Right forelimb (tissue), 1 donor: Measurements from ENCODE around the gene FKBP1B.
A peak's percentile ranks its signal among the peaks of the same experiment; 100 is the strongest.
"Not testable (repeated sequence)": the region's sequence is repeated elsewhere in the genome, so short reads cannot be mapped to it uniquely, and the experiment has no call there.

Source experiments
- DNase-seq: peaks from one replicate; pipeline ENCODE4 v3.0.0-alpha.2; 2018

The FKBP1B gene

DNA sequence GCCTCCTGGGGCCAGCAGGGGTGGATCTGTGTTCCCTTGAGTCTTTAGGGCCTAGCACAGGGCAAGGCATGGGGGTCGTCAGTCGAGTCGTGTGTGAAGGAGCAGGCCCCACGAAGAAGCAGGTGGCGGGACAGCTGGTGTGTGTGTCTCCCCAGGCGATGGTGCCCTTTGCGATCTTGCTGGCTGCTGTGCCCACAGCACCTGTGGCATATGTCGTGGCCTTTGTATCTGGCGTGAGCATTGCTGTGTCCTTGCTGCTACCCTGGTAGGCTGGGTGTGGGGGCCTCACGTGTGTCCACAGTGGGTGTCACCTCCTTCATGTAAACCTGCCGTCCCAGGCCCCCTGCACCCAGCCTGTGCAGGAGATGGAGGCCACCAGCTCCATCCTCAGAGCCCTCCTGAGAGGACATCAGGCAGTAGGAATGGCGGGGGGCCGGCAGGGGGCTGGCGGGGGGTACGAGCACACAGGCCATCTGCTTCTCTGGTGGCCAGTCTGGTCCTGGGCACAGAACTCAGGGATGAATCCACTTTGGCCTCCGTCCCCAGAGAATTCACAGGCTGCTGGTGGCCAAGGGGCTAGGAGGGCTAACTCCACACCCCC is 26.5 kb upstream of the FKBP1B start:
- no peak for DNase-seq

DNA sequence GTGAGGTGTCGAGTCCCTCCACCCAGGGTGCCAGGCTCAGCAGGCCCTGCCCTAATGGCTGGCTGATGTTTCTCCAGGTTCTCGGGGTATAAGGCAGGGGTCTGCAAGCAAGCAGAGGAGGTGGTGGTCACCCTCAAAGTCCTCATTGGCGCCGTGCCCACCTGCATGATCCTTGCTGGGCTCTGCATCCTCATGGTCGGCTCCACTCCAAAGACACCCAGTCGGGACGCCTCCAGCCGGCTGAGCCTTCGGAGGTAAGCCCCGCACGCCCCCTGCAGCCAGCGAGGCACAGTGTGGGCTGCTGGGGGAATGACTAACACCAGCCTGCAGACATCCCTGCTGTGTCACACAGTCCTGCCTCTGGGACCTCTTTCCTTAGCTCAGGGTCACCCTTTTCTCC is 25.5 kb upstream of the FKBP1B start:
- no peak for DNase-seq

DNA sequence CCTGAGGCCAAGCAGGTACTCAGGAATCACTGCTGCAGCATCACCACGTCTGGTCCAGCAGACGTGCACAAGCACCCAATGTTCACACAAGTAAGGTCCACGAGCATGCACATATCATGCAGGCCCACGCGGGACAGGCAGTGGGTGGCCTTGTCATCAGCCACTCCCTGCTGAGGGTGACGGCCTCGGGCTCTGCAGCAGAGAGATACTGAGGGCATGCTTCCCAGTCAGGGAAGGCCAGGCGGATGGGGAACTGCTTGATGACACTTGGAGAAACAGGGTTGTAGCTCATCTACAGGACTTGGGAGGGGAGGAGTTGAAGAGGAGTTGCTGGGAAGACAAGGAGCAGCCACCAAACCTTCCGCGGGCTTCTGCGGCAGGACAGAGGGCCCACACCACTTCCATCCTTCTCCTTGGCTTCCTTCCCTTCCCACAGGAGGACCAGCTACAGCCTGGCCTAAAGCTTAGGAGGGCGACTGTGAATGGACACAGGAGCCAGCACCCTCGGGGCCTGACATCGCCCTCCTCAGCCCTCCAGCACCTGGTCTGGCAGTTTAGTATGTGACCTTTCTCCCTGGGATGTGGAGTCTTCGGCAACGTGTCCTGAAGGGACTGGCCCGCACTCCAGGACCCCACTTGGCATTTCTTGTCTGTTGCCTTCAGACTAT is 24.4 kb upstream of the FKBP1B start:
- DNase-seq, result no peak

DNA sequence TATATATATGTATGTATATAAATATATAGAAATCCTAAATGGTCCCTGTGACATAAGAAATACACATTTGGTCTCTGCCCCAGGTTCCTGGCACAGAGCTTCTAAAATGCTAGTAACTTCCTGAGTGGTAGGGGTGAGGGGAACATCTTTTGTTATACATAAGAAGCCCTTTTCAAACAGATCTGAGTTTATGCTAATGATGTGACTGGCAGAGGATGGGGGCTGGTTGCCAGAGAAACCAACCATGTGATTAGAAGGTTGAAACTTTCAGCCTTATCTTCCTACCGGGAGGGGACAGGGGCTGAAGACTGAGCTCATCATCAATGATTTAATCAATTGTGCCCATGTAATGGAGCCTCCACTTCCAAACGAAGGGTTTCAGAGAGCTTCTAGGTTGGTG is 23.3 kb upstream of the FKBP1B start:
- no peak for DNase-seq

DNA sequence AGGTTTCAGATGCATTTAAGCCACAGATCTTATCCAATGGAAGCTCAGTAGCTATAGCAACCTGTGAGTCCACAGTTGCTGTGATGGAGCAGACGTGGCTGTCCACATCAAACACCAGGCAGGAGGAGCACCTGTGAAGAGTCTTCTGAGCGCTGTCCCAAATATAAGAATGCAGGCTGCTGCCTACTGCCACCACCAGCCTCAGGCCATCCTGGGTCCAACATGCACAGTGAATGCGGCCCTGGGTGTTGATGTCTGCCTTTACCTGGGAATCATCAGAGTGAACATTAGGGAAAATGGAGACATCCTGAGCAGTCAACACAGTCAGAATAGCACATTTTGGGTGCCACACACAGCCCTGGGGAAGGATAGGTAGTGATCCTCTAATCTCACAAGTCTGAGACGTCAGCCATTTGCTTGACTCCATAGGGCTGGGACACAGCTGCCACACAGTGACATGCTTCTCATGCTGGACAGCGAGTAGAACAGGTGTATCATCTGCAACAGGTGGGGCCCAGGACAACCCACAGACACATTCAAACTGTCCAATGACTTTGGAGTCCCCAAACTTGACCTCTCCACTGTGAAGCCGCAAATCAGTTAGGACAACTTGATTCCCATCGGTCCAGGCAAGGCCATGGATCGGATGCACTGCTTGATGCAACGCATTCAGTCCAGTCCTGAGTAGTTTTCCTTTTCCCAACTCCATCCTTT is 10.6 kb upstream of the FKBP1B start:
- DNase-seq, result no peak

DNA sequence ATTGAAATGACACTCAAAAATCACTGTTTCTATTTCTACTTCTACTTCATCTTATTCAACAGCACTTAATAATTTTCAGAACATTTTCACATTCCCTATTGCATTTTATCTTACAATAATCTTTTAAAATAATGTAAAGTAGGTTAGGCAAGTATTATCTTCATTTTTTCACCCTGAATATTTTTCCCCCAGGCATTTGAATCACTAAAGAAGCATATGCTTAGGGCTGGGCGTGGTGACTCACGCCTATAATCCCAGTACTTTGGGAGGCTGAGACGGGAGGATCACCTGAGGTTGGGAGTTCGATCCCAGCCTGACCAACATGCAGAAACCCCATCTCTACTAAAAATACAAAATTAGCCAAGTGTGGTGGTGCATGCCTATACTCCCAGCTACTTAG is 9.0 kb upstream of the FKBP1B start:
- DNase-seq, result no peak

DNA sequence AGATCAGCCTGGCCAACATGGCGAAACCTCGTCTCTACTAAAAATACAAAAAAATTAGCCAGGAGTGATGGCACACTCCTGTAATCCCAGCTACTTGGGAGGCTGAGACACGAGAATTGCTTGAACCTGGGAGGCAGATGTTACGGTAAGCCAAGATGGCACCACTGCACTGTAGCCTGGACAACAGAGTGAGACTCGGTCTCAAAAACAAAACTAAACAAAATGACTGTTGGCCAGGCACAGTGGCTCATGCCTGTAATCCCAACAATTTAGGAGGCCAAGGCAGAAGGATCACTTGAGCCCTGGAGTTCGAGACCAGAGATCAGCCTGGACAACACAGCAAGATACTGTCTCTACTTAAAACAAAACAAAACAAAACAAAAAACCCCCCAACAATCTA is 6.4 kb upstream of the FKBP1B start:
- not testable (repeated sequence) for DNase-seq

DNA sequence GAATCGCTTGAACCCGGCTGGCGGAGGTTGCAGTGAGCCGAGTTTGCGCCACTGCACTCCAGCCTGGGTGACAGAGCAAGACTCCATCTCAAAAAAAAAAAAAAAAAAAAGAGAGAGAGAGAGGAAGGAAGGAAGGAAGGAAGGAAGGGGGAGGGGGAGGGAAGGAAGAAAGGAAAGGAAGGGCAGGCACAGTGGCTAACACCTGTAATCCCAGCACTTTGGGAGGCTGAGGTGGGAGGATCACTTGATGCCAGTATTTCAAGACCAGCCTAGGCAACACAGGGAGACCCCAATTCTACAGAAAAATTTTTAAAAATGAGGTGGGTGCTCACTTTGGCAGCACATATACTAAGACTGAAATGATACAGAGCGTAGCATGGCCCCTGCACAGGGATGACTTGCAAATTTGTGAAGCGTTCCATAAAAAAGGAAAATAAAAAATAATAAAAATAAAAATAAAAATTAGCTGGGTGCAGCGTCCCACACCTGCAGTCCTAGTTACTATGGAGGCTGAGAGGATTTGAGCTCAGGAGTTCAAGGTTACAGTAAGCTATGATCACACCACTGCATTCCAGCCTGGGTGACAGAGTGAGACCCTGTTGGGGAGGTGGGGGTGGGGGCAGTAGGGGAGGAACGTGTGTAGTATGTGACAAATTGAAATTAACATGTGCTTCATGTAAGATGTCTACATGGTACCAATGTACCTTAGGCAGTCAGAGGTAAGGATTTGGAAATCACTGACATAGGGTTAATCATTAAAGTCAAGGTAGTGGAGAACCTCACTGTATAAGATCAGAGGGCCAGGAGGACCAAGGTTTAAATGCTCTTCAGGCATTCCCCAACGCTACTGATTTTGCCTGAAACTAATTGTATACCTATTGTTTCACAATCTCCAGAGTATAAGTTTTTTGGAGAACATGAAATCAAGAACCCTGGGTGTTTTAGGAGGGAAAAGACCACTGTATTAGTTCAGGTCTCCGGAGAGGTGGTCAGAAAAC is 3.7 kb upstream of the FKBP1B start:
- no peak for DNase-seq

DNA sequence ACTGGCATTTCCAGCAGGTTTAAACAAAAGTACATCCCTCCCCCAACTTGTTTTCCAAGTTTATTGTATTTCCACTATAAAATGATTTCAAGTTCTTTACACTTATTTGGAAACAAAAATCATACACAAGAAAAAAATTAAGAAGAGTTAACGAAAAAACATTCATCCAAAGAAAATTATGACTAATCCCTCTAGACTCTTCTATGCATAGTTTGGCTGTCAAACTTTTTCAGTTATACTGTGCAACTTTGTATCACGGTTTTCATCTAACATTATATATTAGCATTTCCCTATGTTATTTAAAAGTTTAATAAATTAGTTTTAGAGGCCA is 3.0 kb upstream of the FKBP1B start:
- DNase-seq, result no peak

DNA sequence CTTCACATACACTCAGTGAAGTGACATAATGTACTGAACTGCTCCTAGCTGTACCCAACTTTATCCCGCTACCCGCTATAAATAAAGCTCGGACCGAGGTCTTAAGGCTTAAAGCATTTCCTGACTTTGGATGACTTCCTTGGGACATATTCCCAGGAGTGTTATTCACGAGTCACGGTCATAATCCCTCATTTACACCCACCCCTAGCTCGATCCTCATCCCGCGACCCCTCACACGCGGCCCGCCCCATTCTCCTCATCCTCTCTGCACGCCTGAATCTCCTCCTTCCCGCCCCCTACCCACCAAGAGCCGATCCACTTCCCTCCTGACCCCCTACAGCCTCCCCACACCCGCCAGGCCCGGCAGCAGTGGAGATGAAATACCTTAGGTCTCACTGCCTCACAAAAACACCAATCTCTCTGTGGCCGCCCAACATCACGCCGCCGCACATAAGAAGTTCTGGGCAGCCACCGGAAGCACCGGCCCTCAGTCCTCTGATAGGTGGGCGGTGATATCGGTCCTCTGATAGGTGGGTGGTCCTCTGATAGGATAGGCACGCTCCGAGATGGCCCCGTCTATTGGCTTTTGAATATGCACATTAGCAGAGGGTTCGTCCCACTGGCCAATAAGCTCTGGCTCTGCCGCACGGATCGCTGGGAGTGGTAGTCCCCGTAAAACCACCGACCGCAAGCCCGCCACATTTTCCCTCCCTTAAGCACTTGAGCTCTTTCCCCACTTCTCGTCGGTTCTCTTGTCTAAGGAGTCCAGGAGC is 2.4 kb upstream of the FKBP1B start, which contains the start of gene WDCP:
Gene WDCP, minus strand, starts transcription at position 462 of the 773 bp plus-strand sequence. CDS start 7,897 bp downstream, outside the sequence.
- peak; percentile 93 for DNase-seq

DNA sequence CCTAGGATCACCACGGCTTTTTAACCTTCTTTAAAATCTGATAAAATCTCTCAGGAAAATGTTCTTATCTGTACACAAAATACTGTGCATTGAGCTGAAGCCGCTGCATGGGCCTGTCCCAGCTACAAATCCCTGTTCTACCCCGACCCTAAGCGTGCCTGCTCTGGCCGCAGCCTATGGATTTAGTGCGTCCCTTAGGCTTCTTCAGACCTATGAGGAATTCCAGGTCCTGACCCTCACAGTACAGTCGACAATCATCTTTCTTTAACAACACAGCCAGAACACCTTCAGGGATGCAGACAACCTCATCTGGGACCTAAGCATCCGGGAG is 1.9 kb upstream of the FKBP1B start:
- DNase-seq, result no peak

DNA sequence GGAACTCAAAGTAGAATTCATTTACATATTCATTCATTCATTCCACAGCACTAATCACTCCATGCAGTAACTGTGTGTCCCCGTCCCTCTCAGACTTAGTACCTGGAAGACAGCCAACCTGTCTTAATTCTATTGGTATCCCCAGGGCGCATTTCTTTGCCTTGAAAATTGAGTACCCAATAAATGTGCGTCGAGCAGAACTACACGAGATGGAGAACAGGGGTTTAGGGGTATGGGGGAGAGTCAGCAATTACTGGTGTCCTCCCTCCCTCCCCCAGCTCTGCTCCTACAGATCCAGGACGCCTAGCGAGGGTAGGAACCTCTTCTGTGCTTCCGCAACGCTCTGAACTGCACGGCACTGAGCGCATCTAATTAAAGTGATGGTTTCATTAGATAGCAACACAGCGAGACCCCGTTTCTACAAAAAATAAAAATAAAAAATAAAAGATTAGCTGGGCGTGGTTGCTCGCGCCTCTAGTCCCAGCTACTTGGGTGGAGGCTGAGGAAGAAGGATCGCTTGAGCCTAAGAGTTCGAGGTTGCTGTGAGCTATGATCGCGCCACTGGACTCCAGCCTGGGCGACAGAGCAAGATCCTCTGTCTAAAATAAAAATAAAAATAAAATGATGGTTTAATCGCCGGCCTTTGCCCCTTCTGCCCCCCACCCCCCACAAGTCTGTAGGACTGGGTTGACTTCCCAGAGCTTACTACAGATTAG is 614 bp upstream of the FKBP1B start:
- no peak for DNase-seq

DNA sequence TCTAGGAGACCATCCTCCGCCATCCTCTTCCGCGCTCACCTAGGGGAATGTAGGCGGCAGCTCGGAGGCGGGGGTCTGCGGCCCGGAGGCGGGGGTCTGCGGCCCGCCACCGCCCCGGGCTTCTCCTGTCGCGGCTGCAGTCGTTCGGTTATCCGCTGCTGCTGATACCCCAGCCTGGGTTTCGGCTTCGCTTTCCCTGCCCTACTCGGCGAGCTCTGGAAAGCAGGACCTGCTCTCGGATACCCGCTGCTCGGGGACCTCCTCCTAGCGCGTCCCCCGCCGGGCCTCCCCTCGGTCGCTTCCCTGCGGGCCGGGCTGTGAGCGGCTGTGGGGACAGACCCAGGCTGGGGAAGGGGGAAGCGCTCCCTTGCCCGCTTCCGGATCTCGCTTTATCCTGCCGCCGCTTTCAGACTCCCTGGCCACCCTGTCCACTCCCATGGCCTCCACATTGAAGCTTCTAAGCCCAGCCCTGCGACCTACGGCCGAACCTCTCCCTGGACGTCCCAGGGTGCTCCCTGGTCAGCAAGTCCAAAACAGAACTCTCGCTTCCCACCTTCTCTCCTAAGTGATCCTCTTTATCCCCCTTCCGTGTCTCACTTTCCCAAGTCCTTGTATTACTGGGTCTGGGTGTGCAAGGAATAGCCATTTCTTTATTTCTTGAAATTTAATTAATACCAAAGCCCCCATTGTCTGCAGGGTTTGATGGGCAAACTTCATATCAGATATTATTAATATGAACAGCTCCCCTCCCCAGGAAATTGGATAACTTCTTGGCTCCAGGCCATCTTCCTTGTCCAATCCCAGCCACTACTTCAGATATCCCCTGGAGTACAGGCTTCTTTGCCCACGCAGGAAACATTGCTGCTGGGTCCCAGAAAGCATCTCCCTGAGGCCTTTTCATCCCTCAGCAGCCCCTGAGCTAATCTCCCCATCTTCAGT is 769 bp downstream of the FKBP1B start:
- DNase-seq, result peak; percentile 57

DNA sequence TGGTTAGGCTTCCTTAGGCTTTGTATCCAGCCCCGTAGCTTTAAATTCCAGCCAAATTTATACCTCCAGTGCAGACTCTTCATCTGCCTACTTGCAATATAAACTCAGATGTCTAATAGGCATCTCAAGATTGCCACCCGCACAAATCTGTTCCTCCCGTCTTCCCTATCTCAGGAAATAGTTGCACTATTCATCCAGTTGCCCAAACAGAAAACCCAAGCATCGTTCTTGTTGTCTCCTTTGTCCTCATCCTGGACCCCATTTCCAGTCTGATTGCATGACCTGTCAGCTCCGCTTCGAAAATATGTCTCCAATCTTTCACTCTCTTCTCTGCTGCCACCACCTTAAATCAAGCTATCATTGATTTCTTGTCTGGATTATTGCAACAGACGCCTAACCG is 2.3 kb downstream of the FKBP1B start:
- DNase-seq, result no peak

DNA sequence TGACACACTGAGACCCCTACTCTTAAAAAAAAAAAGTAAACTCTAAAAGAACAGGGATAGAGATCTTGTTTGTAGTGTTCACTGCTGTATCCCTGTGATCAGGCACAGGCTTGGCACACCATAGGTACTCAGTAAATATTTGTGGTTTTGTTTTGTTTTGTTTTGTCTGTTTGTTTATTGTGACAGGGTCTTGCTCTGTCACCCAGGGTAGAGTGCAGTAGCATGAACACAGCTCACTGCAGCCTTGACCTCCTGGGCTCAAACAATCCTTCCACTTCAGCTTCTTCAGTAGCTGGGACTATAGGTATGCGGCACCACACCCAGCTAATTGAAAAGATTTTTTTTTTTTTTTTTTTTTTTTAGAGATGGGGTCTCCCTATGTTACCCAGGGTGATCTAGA is 3.4 kb downstream of the FKBP1B start:
- no peak for DNase-seq

DNA sequence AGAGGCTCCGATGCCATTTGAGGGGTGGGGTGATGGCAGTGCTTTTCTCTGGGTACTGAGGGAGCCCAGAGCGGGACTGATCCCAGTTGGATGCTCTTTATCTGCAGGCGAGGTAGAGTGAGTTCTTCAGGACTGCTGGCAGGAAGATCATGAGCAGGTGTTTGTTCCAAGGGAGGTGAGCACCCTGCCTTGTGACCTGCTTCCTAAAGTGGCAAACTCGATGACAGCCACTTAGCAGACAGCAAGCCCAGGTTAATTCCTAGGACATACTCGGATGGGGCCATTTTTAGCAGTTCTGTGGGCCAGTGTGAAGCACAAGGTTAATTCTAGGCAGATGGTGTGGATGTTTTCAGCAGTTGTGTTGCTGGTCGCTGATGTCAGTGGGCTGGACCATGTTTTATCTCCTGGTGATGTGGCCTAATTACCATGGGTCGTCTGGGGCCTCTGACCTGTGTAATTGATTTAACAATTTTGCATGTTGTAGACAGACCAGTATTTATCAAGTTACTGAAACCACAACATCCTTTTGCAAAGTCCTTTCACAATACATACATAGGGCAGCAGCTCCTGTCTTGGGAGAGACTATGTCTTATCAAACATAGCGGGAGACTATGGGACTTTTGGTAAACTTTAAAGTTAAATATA is 4.9 kb downstream of the FKBP1B start:
- no peak for DNase-seq

DNA sequence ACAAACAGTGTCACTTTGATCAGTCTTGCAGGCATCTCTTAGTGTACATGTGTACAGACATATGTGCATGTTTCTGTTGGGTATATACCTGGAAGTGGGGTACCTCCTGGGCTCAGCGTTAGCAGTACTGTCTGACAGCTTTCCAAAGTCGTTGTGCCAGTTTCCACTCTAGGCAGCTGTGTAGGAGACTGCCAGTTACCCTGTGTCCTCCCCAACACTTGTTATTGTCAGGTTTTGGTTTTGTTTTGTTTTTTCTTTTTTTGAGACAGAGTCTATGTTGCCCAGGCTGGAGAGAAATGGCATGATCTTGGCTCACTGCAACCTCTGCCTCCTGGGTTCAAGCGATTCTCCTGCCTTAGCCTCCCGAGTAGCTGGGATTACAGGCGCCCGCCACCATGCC is 6.2 kb downstream of the FKBP1B start:
- DNase-seq, result no peak

DNA sequence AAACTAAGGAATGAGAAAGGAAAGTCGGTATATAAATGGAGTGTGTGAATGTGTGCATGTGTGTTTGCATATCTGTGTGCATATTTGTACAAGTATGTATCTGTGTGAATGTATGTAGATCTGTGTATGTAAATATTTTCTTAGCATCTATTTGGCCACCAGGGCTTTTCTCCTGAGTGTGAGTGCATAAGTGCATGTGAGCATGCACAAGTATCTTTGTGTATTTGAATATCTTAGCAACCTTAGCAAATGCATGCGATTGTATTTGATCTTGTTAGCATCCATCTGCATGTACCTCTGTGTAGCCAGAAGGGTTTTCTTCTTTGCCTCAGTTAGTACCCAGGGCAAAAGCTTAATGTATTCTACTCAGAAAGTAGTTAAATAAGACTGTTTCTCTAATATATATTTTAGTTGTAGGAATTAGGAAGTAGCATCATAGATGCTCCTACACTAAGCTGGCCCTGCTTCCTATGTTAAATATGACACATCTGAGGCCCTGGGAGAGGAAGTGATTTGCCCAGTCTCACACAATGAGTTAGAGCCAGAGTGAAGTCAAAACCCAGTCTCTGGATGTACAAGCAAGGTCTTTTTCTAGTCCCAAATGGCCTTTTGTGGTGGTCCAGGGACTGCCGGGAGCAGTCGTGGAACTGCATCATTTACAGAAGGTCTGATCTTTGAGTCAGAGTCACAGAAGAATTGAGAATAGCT is 9.2 kb downstream of the FKBP1B start:
- DNase-seq, result no peak

DNA sequence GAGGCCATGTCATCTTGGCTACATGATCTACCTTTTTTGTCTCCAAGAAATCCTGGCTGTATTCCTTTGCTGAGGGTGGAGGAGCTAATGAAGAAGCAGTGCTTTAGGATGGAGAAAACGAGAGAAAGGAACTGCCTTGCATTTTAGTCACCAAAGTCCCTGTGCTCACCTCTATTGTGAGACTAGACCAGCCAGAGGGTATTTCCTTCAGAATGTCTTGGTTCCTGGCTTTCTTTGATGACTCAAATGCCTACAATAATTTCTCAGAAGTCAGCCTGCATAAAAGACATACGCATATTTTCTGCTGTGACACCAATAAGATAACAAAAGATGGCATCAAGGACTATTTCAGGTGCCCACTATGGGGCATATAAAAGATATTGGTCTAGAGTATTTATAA is 15.8 kb downstream of the FKBP1B start:
- DNase-seq, result no peak
